HEK293 (cell line): ENCODE results near the gene ATP2A2.

Experiments used
- HOXC10 ChIP-seq: sonication (generic); formaldehyde crosslinking; IDR thresholded peaks from 2 replicates; pipeline ENCODE4 v1.8.1; 2023; ENCODE audit warnings: mild to moderate bottlenecking, missing genetic modification reagents
- TCF7L2 ChIP-seq: IDR thresholded peaks from 2 replicates; pipeline ENCODE4 v1.6.1; 2011; ENCODE audit warnings: low read depth, mild to moderate bottlenecking, inconsistent platforms, low read length, moderate library complexity, borderline replicate concordance
- ZBTB48 ChIP-seq: fragments of 450-650 bp; formaldehyde crosslinking; IDR thresholded peaks from 2 replicates; pipeline ENCODE4 v1.5.1; 2016; ENCODE audit warnings: missing biosample characterization, missing genetic modification characterization
- ZBTB8A ChIP-seq: fragments of 450-650 bp; formaldehyde crosslinking; IDR thresholded peaks from 2 replicates; pipeline ENCODE4 v1.5.1; 2016; ENCODE audit warnings: missing biosample characterization, missing genetic modification characterization
- ZNF133 ChIP-seq: fragments of 450-650 bp; formaldehyde crosslinking; IDR thresholded peaks from 2 replicates; pipeline ENCODE4 v1.5.1; 2016; ENCODE audit warnings: missing biosample characterization, missing genetic modification characterization
- TF ChIP-seq, protein P1 (sequence below): fragments of 450-650 bp; formaldehyde crosslinking; IDR thresholded peaks from 2 replicates; pipeline ENCODE4 v1.5.1; 2016; ENCODE audit warnings: missing biosample characterization, missing genetic modification characterization
- TF ChIP-seq, protein P2 (sequence below): fragments of 450-650 bp; formaldehyde crosslinking; IDR thresholded peaks from 2 replicates; pipeline ENCODE4 v1.5.1; 2016; ENCODE audit warnings: missing biosample characterization, missing genetic modification characterization
- TF ChIP-seq, protein P3 (sequence below): fragments of 450-650 bp; formaldehyde crosslinking; IDR thresholded peaks from 2 replicates; pipeline ENCODE4 v1.5.1; 2016; ENCODE audit warnings: missing biosample characterization, missing genetic modification characterization

DNA sequence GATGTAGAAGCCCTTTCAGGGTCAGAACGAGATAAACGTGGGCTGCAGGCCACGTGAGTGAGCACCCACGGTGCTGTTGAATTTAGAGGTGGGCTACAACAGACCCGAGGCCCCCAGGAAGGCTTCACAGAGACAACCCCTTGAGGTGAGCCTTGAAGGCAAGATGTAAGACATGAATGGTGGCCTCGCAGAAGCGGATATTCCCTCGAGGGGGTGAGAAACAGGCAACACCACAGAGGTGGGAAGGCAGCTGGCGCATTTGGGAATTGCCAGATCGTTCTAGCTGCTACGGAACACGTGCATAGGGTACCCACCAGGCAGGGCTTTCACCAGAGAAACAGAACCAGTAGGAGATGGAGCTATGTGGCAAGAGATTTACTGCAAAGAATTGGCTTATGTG, 22.6 kb upstream of the ATP2A2 start:
- TF ChIP-seq ZBTB8A (tag by site-specific recombination) (no peak), TCF7L2 (no peak), ZNF133 (tag by site-specific recombination) (no peak), ZBTB48 (tag by site-specific recombination) (no peak), HOXC10 (CRISPR knock-in tag) (no peak)
- TF ChIP-seq, protein P1, sequence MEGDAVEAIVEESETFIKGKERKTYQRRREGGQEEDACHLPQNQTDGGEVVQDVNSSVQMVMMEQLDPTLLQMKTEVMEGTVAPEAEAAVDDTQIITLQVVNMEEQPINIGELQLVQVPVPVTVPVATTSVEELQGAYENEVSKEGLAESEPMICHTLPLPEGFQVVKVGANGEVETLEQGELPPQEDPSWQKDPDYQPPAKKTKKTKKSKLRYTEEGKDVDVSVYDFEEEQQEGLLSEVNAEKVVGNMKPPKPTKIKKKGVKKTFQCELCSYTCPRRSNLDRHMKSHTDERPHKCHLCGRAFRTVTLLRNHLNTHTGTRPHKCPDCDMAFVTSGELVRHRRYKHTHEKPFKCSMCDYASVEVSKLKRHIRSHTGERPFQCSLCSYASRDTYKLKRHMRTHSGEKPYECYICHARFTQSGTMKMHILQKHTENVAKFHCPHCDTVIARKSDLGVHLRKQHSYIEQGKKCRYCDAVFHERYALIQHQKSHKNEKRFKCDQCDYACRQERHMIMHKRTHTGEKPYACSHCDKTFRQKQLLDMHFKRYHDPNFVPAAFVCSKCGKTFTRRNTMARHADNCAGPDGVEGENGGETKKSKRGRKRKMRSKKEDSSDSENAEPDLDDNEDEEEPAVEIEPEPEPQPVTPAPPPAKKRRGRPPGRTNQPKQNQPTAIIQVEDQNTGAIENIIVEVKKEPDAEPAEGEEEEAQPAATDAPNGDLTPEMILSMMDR (tag by site-specific recombination): no peak
- TF ChIP-seq, protein P2, sequence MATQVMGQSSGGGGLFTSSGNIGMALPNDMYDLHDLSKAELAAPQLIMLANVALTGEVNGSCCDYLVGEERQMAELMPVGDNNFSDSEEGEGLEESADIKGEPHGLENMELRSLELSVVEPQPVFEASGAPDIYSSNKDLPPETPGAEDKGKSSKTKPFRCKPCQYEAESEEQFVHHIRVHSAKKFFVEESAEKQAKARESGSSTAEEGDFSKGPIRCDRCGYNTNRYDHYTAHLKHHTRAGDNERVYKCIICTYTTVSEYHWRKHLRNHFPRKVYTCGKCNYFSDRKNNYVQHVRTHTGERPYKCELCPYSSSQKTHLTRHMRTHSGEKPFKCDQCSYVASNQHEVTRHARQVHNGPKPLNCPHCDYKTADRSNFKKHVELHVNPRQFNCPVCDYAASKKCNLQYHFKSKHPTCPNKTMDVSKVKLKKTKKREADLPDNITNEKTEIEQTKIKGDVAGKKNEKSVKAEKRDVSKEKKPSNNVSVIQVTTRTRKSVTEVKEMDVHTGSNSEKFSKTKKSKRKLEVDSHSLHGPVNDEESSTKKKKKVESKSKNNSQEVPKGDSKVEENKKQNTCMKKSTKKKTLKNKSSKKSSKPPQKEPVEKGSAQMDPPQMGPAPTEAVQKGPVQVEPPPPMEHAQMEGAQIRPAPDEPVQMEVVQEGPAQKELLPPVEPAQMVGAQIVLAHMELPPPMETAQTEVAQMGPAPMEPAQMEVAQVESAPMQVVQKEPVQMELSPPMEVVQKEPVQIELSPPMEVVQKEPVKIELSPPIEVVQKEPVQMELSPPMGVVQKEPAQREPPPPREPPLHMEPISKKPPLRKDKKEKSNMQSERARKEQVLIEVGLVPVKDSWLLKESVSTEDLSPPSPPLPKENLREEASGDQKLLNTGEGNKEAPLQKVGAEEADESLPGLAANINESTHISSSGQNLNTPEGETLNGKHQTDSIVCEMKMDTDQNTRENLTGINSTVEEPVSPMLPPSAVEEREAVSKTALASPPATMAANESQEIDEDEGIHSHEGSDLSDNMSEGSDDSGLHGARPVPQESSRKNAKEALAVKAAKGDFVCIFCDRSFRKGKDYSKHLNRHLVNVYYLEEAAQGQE: no peak
- TF ChIP-seq, protein P3, sequence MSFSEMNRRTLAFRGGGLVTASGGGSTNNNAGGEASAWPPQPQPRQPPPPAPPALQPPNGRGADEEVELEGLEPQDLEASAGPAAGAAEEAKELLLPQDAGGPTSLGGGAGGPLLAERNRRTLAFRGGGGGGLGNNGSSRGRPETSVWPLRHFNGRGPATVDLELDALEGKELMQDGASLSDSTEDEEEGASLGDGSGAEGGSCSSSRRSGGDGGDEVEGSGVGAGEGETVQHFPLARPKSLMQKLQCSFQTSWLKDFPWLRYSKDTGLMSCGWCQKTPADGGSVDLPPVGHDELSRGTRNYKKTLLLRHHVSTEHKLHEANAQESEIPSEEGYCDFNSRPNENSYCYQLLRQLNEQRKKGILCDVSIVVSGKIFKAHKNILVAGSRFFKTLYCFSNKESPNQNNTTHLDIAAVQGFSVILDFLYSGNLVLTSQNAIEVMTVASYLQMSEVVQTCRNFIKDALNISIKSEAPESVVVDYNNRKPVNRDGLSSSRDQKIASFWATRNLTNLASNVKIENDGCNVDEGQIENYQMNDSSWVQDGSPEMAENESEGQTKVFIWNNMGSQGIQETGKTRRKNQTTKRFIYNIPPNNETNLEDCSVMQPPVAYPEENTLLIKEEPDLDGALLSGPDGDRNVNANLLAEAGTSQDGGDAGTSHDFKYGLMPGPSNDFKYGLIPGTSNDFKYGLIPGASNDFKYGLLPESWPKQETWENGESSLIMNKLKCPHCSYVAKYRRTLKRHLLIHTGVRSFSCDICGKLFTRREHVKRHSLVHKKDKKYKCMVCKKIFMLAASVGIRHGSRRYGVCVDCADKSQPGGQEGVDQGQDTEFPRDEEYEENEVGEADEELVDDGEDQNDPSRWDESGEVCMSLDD (tag by site-specific recombination): no peak
